ENCODE data around the gene CALHM3.
A peak's percentile ranks its signal among the peaks of the same experiment; 100 is the strongest.

Gene CALHM3

DNA sequence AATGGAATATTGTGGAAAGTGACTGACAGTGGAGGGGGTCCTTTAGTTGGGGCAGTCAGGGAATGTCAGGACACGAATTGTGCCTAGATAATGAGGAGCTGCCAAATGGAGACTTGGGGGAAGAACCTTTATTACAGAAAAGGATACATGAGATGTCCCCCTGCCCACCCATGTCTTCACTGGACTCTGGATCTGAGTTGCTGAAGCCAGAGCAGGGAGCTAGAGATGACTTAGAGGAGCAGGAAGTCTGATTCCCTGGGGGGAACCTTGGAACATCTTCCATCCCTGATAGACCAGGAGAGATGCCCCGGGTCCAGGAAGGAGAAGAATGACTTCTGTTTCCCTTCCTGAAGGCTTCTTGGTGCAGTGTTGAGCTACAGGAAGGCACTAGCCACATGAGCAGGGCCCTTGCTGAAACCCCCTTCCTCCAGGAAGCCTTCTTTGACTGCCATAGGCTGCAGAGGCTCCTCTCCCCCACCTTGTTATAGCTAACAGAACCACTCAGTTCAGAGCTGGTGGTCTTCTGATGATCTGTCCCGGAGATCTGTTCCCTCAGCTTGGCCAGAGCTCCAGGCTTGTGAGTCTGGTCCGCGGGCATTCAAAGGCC, 13.7 kb upstream of the CALHM3 start:
- ATAC-seq, result no peak
- TF ChIP-seq ESRRG (CRISPR knock-in tag; IDR thresholded peaks at IDR 0.05) (no peak), OSR1 (CRISPR knock-in tag; IDR thresholded peaks at IDR 0.05) (no peak), TCF4 (CRISPR knock-in tag; IDR thresholded peaks at IDR 0.05; ENCODE audit: borderline replicate concordance) (no peak), ZFP30 (CRISPR knock-in tag; IDR thresholded peaks at IDR 0.05) (no peak), BACH2 (CRISPR knock-in tag; IDR thresholded peaks at IDR 0.05; ENCODE audit: borderline replicate concordance) (no peak)
- TF ChIP-seq, protein P1, sequence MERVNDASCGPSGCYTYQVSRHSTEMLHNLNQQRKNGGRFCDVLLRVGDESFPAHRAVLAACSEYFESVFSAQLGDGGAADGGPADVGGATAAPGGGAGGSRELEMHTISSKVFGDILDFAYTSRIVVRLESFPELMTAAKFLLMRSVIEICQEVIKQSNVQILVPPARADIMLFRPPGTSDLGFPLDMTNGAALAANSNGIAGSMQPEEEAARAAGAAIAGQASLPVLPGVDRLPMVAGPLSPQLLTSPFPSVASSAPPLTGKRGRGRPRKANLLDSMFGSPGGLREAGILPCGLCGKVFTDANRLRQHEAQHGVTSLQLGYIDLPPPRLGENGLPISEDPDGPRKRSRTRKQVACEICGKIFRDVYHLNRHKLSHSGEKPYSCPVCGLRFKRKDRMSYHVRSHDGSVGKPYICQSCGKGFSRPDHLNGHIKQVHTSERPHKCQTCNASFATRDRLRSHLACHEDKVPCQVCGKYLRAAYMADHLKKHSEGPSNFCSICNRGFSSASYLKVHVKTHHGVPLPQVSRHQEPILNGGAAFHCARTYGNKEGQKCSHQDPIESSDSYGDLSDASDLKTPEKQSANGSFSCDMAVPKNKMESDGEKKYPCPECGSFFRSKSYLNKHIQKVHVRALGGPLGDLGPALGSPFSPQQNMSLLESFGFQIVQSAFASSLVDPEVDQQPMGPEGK (CRISPR knock-in tag; IDR thresholded peaks at IDR 0.05; ENCODE audit: borderline replicate concordance), result no peak

DNA sequence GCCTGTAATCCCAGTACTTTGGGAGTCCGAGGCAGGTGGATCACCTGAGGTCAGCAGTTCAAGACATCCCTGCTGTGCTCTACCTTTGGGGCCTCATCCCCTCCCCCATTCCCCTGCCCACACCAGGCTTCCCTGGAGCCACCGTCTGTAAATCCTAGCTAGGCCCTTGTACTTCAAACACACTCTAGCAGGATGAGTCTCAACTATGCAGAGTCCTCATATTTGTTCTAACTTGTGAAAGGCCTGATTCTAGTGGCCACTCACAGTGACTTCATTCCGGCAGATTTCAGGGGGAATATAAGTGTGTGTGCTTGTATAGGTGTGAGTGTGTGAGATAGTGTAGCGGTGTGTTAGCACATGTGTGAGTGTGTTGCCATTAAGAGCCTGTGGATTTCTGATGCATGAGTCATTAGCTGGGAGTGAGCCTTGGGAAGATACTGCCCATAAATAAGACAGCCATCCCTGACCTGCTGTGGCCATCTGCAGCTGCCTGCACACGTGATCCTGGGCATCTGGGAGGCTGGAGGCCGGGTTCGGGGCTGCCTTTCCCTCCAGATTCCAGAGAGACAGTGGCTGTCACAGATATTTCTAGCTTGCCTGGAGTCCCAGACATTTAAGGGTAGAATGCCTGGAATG, 12.8 kb upstream of the CALHM3 start:
- TF ChIP-seq CSDC2 (CRISPR knock-in tag; IDR thresholded peaks at IDR 0.05) (no peak), ZFP30 (CRISPR knock-in tag; IDR thresholded peaks at IDR 0.05) (no peak), SNAI2 (CRISPR knock-in tag; IDR thresholded peaks at IDR 0.05) (no peak), OSR1 (CRISPR knock-in tag; IDR thresholded peaks at IDR 0.05) (no peak), TOX (CRISPR knock-in tag; IDR thresholded peaks at IDR 0.05; ENCODE audit: borderline replicate concordance) (0 out of 2 replicates have a peak, but pooled peaks have one; percentile 23), ZNF565 (CRISPR knock-in tag; conservative IDR thresholded peaks at IDR 0.05; ENCODE audit: low read depth) (no peak), ZNF8 (CRISPR knock-in tag; IDR thresholded peaks at IDR 0.05) (no peak), ESRRG (CRISPR knock-in tag; IDR thresholded peaks at IDR 0.05) (no peak), ZC3H10 (CRISPR knock-in tag; IDR thresholded peaks at IDR 0.05) (no peak), ZNF70 (CRISPR knock-in tag; IDR thresholded peaks at IDR 0.05) (no peak), ISL1 (CRISPR knock-in tag; IDR thresholded peaks at IDR 0.05) (peak; percentile 77), BACH2 (CRISPR knock-in tag; IDR thresholded peaks at IDR 0.05; ENCODE audit: borderline replicate concordance) (no peak), RARB (CRISPR knock-in tag; IDR thresholded peaks at IDR 0.05) (no peak), PPARA (CRISPR knock-in tag; IDR thresholded peaks at IDR 0.05; ENCODE audit: borderline replicate concordance) (no peak), TCF4 (CRISPR knock-in tag; IDR thresholded peaks at IDR 0.05; ENCODE audit: borderline replicate concordance) (peak; percentile 81; the same call in 1 of the 2 replicates), ZFP3 (CRISPR knock-in tag; IDR thresholded peaks at IDR 0.05) (0 out of 2 replicates have a peak, but pooled peaks have one; percentile 58), GLIS3 (CRISPR knock-in tag; IDR thresholded peaks at IDR 0.05) (no peak)
- TF ChIP-seq, protein P2, sequence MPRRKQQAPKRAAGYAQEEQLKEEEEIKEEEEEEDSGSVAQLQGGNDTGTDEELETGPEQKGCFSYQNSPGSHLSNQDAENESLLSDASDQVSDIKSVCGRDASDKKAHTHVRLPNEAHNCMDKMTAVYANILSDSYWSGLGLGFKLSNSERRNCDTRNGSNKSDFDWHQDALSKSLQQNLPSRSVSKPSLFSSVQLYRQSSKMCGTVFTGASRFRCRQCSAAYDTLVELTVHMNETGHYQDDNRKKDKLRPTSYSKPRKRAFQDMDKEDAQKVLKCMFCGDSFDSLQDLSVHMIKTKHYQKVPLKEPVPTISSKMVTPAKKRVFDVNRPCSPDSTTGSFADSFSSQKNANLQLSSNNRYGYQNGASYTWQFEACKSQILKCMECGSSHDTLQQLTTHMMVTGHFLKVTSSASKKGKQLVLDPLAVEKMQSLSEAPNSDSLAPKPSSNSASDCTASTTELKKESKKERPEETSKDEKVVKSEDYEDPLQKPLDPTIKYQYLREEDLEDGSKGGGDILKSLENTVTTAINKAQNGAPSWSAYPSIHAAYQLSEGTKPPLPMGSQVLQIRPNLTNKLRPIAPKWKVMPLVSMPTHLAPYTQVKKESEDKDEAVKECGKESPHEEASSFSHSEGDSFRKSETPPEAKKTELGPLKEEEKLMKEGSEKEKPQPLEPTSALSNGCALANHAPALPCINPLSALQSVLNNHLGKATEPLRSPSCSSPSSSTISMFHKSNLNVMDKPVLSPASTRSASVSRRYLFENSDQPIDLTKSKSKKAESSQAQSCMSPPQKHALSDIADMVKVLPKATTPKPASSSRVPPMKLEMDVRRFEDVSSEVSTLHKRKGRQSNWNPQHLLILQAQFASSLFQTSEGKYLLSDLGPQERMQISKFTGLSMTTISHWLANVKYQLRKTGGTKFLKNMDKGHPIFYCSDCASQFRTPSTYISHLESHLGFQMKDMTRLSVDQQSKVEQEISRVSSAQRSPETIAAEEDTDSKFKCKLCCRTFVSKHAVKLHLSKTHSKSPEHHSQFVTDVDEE (CRISPR knock-in tag; IDR thresholded peaks at IDR 0.05), result peak; percentile 71; the same call in 1 of the 2 replicates
- TF ChIP-seq, protein P1 (CRISPR knock-in tag; IDR thresholded peaks at IDR 0.05; ENCODE audit: borderline replicate concordance), result no peak
- TF ChIP-seq, protein P3, sequence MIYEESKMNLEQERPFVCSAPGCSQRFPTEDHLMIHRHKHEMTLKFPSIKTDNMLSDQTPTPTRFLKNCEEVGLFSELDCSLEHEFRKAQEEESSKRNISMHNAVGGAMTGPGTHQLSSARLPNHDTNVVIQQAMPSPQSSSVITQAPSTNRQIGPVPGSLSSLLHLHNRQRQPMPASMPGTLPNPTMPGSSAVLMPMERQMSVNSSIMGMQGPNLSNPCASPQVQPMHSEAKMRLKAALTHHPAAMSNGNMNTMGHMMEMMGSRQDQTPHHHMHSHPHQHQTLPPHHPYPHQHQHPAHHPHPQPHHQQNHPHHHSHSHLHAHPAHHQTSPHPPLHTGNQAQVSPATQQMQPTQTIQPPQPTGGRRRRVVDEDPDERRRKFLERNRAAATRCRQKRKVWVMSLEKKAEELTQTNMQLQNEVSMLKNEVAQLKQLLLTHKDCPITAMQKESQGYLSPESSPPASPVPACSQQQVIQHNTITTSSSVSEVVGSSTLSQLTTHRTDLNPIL (CRISPR knock-in tag; IDR thresholded peaks at IDR 0.05; ENCODE audit: low read depth), result no peak
- TF ChIP-seq, protein P4, sequence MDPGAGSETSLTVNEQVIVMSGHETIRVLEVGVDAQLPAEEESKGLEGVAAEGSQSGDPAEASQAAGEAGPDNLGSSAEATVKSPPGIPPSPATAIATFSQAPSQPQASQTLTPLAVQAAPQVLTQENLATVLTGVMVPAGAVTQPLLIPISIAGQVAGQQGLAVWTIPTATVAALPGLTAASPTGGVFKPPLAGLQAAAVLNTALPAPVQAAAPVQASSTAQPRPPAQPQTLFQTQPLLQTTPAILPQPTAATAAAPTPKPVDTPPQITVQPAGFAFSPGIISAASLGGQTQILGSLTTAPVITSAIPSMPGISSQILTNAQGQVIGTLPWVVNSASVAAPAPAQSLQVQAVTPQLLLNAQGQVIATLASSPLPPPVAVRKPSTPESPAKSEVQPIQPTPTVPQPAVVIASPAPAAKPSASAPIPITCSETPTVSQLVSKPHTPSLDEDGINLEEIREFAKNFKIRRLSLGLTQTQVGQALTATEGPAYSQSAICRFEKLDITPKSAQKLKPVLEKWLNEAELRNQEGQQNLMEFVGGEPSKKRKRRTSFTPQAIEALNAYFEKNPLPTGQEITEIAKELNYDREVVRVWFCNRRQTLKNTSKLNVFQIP (CRISPR knock-in tag; IDR thresholded peaks at IDR 0.05; ENCODE audit: borderline replicate concordance, low read depth), result no peak
- ATAC-seq, result peak; percentile 89
